Measurements from ENCODE around the gene CEP83. TPM values are rescaled to one million over a fixed set of nuclear protein-coding genes. Genes with fewer than 3 reads are reported as not detected.

Gene CEP83
- total and polyA plus RNA-seq, 7 donors = 3.4 to 8.4 (median 6.5) TPM

Other genes with a start within 250 kb of the CEP83 start
- gene TMCC3, start 190.7 kb upstream of the CEP83 start, total RNA-seq = 10 to 100 TPM; 18.2 to 61.6 (median 28.0) TPM
- gene TMCC3, start 190.7 kb upstream of the CEP83 start, polyA plus RNA-seq = 10 to 100 TPM; 10.6 to 32.6 (median 10.8) TPM

Measured in psoas muscle (tissue), 7 donors.